PC-3 (cell line): Measurements from ENCODE around the gene NUP62. TPM values are rescaled to one million over a fixed set of nuclear protein-coding genes. Genes with fewer than 3 reads are reported as not detected.

Source experiments
- ATAC-seq: fragments of 200-7000 bp; cut with Tn5 transposase; 2 replicates; pipeline ENCODE4 v1.9.1; 2020; ENCODE audit warnings: mild to moderate bottlenecking, moderate library complexity
- BruUV-seq: library from RNA; stranded (reverse); fragments of 400-500 nt; replicated peaks from 2 replicates; lab custom pipeline; 2021; lab: Mats Ljungman, UMichigan
- CTCF ChIA-PET: fragments of 300-600 bp; sonication (Branson Sonifier 250); formaldehyde crosslinking; loops from one replicate; lab custom pipeline; 2022; ENCODE audit warnings: antibody characterized with exemption; lab: Charles Lee
- POLR2A ChIA-PET: fragments of 300-600 bp; sonication (Branson Sonifier 250); formaldehyde crosslinking; loops from one replicate; lab custom pipeline; 2022; ENCODE audit warnings: antibody characterized with exemption; ENCODE audit not compliant: unreplicated experiment; lab: Charles Lee
- DNase-seq: peaks from one replicate; pipeline ENCODE4 v3.0.0-alpha.2; 2015
- H2AFZ ChIP-seq: fragments of 300-600 bp; sonication (generic); 2 replicates; pipeline ENCODE4 v1.6.0; 2016; ENCODE audit warnings: antibody characterized with exemption, low read length
- H3F3A ChIP-seq: fragments of 300-600 bp; sonication (generic); one replicate; pipeline ENCODE4 v1.6.0; 2017; ENCODE audit warnings: antibody characterized with exemption, low read length, control low read depth, mild to moderate bottlenecking; ENCODE audit not compliant: unreplicated experiment
- H3K27ac ChIP-seq: fragments of 300-600 bp; sonication (generic); 2 replicates; pipeline ENCODE4 v1.5.1; 2016; ENCODE audit warnings: mild to moderate bottlenecking, low read length
- H3K27me3 ChIP-seq: fragments of 300-600 bp; sonication (generic); 2 replicates; pipeline ENCODE4 v1.6.1; 2016; ENCODE audit warnings: low read length, mixed read lengths
- H3K36me3 ChIP-seq: fragments of 300-600 bp; sonication (generic); 2 replicates; pipeline ENCODE4 v1.6.1; 2016; ENCODE audit warnings: low read depth, mixed run types, low read length, mixed read lengths
- H3K4me1 ChIP-seq: fragments of 300-600 bp; sonication (generic); 2 replicates; pipeline ENCODE4 v1.5.1; 2016; ENCODE audit warnings: low read length; ENCODE audit not compliant: insufficient read depth
- H3K4me2 ChIP-seq: fragments of 300-600 bp; sonication (generic); 2 replicates; pipeline ENCODE4 v1.6.0; 2016; ENCODE audit warnings: low read length
- H3K4me3 ChIP-seq: fragments of 300-600 bp; sonication (generic); 2 replicates; pipeline ENCODE4 v1.5.1; 2016; ENCODE audit warnings: mild to moderate bottlenecking, low read length, mixed read lengths
- H3K79me2 ChIP-seq: fragments of 300-600 bp; sonication (generic); 2 replicates; pipeline ENCODE4 v1.6.1; 2017; ENCODE audit warnings: low read length, mixed read lengths
- H3K9ac ChIP-seq: fragments of 300-600 bp; sonication (generic); 2 replicates; pipeline ENCODE4 v1.6.0; 2016; ENCODE audit warnings: mild to moderate bottlenecking, low read length
- H3K9me2 ChIP-seq: fragments of 300-600 bp; sonication (generic); replicated peaks from 2 replicates; pipeline ENCODE4 v1.6.1; 2016; ENCODE audit warnings: mixed run types, low read length, mixed read lengths
- H3K9me3 ChIP-seq: fragments of 300-600 bp; sonication (generic); 2 replicates; pipeline ENCODE4 v1.6.1; 2016; ENCODE audit warnings: low read length, mixed read lengths
- H4K20me1 ChIP-seq: fragments of 300-600 bp; sonication (generic); 2 replicates; pipeline ENCODE4 v1.6.1; 2016; ENCODE audit warnings: low read length, mixed read lengths
- EZH2 ChIP-seq: fragments of 300-600 bp; sonication (generic); IDR thresholded peaks from one replicate; pipeline ENCODE4 v1.6.1; 2017; ENCODE audit warnings: antibody characterized with exemption, mild to moderate bottlenecking, low read length; ENCODE audit not compliant: unreplicated experiment
- EZH2phosphoT487 ChIP-seq: fragments of 300-600 bp; sonication (generic); IDR thresholded peaks from 2 replicates; pipeline ENCODE4 v1.6.1; 2018; ENCODE audit warnings: mild to moderate bottlenecking, antibody characterized with exemption, low read length, borderline replicate concordance
- intact Hi-C: fragments of 100-400 bp; cut with micrococcal nuclease; formaldehyde crosslinking; loops from 2 replicates; pipeline ENCODE4 v1.9.0; 2023
- total RNA-seq: library from RNA; depleted of rRNA; stranded (reverse); fragments of >200 nt; gene quantifications from 2 replicates; pipeline ENCODE4 v1.2.3, GENCODE V29; 2014
- TF ChIP-seq, protein P1 (sequence below): fragments of 300-600 bp; sonication (generic); conservative IDR thresholded peaks from 2 replicates; pipeline ENCODE4 v1.5.1; 2017; ENCODE audit warnings: antibody characterized with exemption, low read depth, mild to moderate bottlenecking, low read length

Gene NUP62
- total RNA-seq, 1 experiment from 2014 or later: 129 TPM

DNA sequence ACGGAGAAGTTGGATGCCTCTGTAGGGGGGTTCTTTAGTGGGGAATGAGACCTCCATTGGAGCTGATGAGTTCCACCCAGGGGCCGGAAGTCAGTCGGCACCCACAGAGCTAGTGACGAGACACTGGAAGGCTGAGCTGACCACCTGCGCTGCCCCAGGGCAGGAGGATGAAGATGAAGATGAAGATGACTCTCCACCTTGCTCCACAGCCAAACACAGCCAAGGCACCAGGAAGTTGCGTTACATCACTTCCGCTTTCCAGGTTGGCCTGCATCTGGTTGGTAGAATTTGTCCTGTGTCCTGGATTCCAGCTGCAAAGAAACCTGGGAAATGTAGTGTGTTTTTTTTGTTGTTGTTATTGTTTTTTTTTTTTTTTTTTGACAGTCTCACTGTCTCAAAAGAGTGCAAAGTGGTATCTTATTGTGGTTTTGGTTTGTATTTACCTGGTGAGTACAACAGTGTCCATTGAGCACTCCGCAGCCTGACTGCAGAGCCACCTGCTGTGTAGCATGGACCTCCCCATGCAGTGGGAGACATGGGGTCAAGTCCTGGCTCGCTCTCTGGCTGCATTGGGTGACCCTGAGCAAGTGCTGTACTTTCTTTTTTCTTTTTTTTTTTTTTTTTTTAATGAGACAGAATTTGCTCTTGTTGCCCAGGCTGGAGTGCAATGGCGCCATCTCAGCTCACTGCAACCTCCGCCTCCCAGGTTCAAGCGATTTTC lies 49.9 kb downstream of the NUP62 start:
- no TSS peak for BruUV-seq
- POLR2A ChIA-PET: interaction anchor here (0.6 kb wide), 1 partner anchor 170 kb away, joined by 3 read pairs; no protein-coding TSS in a partner anchor
- intact Hi-C loops: loop anchor here (5.0 kb wide), 1 partner anchor 202 kb away; the partner anchor contains the start of gene PRMT1

DNA sequence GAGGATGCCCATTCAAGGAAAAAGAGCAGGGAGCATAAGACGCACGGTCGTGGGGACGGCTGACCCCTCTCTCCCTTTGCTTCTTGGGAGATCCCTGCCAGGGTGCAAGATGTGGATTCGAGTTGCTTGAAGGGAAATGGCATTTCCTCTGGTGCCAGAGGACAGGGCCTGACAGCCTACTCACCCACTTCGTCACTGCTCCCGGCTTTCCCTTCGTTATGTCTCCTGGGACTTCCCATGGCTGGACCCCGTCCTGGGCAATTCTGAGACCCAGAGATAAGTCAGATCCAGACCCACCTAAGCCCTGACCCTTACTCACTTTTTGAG lies 50.6 kb downstream of the NUP62 start:
- Histone ChIP-seq H3K79me2 (peaks cover 38% of the 10 kb centered on the region), H4K20me1 (no peaks in the 10 kb centered on the region), H3K9me2 (no peaks in the 10 kb centered on the region), H3K9me3 (no peaks in the 10 kb centered on the region), H3K36me3 (peaks cover 23% of the 10 kb centered on the region), H3K9ac (peak overlapping the region; percentile 98), H3K4me3 (peak overlapping the region; percentile 93), H3K4me2 (peak overlapping the region; percentile 98), H3F3A (no peaks in the 10 kb centered on the region), H3K27me3 (no peaks in the 10 kb centered on the region), H2AFZ (no peak overlapping the region), H3K27ac (no peak overlapping the region), H3K4me1 (peaks cover 26% of the 10 kb centered on the region)
- DNase-seq (no peak), ATAC-seq (no peak)
- ChIA-PET POLR2A (no interaction called here), CTCF (no interaction called here)
- BruUV-seq: TSS peak; percentile 41
- TF ChIP-seq, protein P1, sequence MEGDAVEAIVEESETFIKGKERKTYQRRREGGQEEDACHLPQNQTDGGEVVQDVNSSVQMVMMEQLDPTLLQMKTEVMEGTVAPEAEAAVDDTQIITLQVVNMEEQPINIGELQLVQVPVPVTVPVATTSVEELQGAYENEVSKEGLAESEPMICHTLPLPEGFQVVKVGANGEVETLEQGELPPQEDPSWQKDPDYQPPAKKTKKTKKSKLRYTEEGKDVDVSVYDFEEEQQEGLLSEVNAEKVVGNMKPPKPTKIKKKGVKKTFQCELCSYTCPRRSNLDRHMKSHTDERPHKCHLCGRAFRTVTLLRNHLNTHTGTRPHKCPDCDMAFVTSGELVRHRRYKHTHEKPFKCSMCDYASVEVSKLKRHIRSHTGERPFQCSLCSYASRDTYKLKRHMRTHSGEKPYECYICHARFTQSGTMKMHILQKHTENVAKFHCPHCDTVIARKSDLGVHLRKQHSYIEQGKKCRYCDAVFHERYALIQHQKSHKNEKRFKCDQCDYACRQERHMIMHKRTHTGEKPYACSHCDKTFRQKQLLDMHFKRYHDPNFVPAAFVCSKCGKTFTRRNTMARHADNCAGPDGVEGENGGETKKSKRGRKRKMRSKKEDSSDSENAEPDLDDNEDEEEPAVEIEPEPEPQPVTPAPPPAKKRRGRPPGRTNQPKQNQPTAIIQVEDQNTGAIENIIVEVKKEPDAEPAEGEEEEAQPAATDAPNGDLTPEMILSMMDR: no peak
- TF ChIP-seq EZH2 (no peak), EZH2phosphoT487 (no peak)
- intact Hi-C loops: loop anchor here (1.0 to 5.0 kb wide), 2 partner anchors 51 to 201 kb away; partner anchors contain the start of genes ATF5, NUP62 and PRMT1

More for the DNA sequence above, 49.9 kb downstream of the NUP62 start:
- H4K20me1 ChIP-seq: no peaks in the 10 kb centered on the region
- TF ChIP-seq EZH2: no peak
- no peaks in the 10 kb centered on the region for H3K27me3 ChIP-seq
- H3K79me2 ChIP-seq: peaks cover 32% of the 10 kb centered on the region
- peaks cover 32% of the 10 kb centered on the region for H3K4me1 ChIP-seq
- H3K9me2 ChIP-seq: no peaks in the 10 kb centered on the region
- no peaks in the 10 kb centered on the region for H3K9me3 ChIP-seq
- ATAC-seq (no peak), DNase-seq (peak; percentile 22)
- peaks cover 26% of the 10 kb centered on the region for H3K36me3 ChIP-seq
- H3F3A ChIP-seq: no peaks in the 10 kb centered on the region
- no peak overlapping the region for H3K27ac ChIP-seq
- H3K4me3 ChIP-seq: peak overlapping the region; percentile 93; the same call in 1 of the 2 replicates
- no peak overlapping the region for H3K9ac ChIP-seq
- H3K4me2 ChIP-seq: peak overlapping the region; percentile 98; the same call in 1 of the 2 replicates
- CTCF ChIA-PET: no interaction called here
- H2AFZ ChIP-seq: no peak overlapping the region

DNA sequence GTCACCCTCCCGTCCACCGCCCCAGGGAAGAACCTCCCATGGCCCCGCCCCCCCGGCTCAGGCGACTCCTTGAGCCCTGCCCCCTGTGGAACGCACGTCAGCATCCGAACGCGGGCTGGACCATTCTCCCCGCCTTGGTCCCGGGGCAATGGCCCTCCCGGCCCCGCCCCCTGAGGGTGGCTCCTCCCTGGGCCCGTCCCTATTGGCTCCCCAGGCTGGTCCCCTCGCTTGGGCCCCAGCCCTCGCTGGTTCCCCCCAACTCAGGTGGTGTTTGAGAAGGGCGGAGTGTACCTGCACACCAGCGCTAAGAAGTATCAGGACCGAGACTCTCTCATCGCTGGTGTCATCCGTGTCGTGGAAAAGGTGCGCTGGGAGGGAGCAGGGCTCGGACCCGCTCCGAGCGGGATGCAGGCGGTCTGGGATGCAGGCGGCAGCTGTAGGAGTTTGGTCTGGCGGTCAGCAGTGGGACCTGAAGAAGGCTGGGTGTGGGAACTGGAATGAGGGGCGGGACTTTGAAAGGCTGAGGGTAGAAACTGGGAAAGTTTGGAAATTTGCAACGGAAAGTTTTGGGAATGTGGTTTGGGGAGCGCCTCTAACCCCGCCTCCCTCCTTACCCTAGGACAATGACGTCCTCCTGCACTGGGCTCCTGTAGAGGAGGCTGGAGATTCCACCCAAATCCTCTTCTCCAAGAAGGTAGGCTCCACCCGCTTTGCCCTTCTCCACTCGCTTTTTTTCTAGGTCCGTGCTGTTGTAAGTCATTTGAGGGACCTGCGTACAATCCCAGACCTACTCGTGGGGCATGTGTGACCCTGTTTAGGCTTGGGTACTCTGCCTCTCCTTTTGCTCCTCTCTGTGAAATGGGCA lies 51.2 kb downstream of the NUP62 start:
- peak overlapping the region; percentile 93 for H3K4me3 ChIP-seq
- H3K4me1 ChIP-seq: peaks cover 26% of the 10 kb centered on the region
- peaks cover 18% of the 10 kb centered on the region for H3K36me3 ChIP-seq
- no peaks in the 10 kb centered on the region for H4K20me1 ChIP-seq
- peak overlapping the region; percentile 93 for H2AFZ ChIP-seq
- H3K9me2 ChIP-seq: no peaks in the 10 kb centered on the region
- TF ChIP-seq EZH2phosphoT487: no peak
- no peak for TF ChIP-seq EZH2
- TF ChIP-seq, protein P1: no peak
- intact Hi-C loops: loop anchor here (1.0 to 5.0 kb wide), 4 partner anchors 9 to 201 kb away; partner anchors contain the start of genes ATF5, NUP62 and PRMT1
- no peaks in the 10 kb centered on the region for H3F3A ChIP-seq
- no peaks in the 10 kb centered on the region for H3K27me3 ChIP-seq
- ATAC-seq (peak; percentile 82), DNase-seq (peak; percentile 99)
- CTCF ChIA-PET: no interaction called here
- no TSS peak for BruUV-seq
- H3K9ac ChIP-seq: peak overlapping the region; percentile 98
- no peaks in the 10 kb centered on the region for H3K9me3 ChIP-seq
- POLR2A ChIA-PET: no interaction called here
- peak overlapping the region; percentile 98 for H3K4me2 ChIP-seq
- peaks cover 41% of the 10 kb centered on the region for H3K79me2 ChIP-seq
- H3K27ac ChIP-seq: peak overlapping the region; percentile 91
